Measurements from ENCODE around the gene MTMR12. TPM values are rescaled to one million over a fixed set of nuclear protein-coding genes. Genes with fewer than 3 reads are reported as not detected.
"Not testable (repeated sequence)": the region's sequence is repeated elsewhere in the genome, so short reads cannot be mapped to it uniquely, and the experiment has no call there.

Gene MTMR12
- total and polyA plus RNA-seq, 2 of the 8 experiments (the other 6 are each of a cell fraction or from before 2014, with no cell fraction given): 19.1 to 59.3 TPM

DNA sequence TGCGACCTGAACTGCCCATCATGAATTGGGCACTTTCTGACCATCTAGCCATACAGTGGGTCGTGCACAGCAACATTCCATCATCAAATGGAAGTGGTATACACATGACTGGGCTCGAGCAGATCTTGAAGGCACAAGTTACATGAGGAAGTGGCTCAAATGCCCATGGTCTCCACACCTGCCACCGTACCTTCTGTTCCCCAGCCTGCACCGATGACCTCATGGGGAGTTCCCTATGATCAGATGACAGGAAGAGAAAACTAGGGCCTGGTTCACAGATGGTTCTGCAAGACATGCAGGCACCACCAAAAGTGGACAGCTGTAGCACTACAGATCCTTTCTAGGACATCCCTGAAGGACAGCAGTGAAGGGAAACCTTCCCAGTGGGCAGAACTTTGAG is 21.8 kb downstream of the MTMR12 start (continued):
- TF ChIP-seq CHD1 (IDR thresholded peaks at IDR 0.05; ENCODE audit: low read depth, low read length) (no peak), CBX5 (IDR thresholded peaks at IDR 0.05; ENCODE audit: low read depth, low read length) (no peak)

- H3K4me1 ChIP-seq (replicated peaks in 1 of 4; ENCODE audit: control insufficient read depth in 3 of 4, insufficient read depth in 4 of 4, low read length in 3 of 4): peaks cover 4 to 18% (median 12%) of the 10 kb centered on the region in 4 experiments
- H3K4ac ChIP-seq (replicated peaks; ENCODE audit: insufficient read length, low read depth, low read length); H4K5ac ChIP-seq (ENCODE audit: insufficient read length, low read depth, low read length); H3K18ac ChIP-seq (ENCODE audit: extremely low read depth, low read length); FAIRE-seq; H2BK12ac ChIP-seq (ENCODE audit: low read depth, low read length); H3K56ac ChIP-seq (replicated peaks; ENCODE audit: insufficient read length, low read depth, low read length); H3K9me3 ChIP-seq (ENCODE audit: insufficient read depth in 2 of 2, low read depth in 1 of 2, low read length in 1 of 2); H2AFZ ChIP-seq (ENCODE audit: low read length); H3K23ac ChIP-seq (ENCODE audit: insufficient read length); H3K36me3 ChIP-seq (ENCODE audit: control insufficient read depth in 2 of 4, insufficient read depth in 4 of 4, low read length in 3 of 4); H3K4me2 ChIP-seq (ENCODE audit: insufficient read depth in 1 of 2, low read depth in 2 of 2, low read length in 2 of 2); H3K14ac ChIP-seq (ENCODE audit: insufficient read length); POLR2A ChIA-PET (ENCODE audit: partially characterized antibody); H2BK20ac ChIP-seq (ENCODE audit: low read length); H2BK5ac ChIP-seq (ENCODE audit: low read depth, low read length); H3K4me3 ChIP-seq (ENCODE audit: extremely low read depth in 1 of 4, insufficient read depth in 2 of 4, low read depth in 3 of 4, low read length in 4 of 4); DNase-seq (ENCODE audit: low read depth in 1 of 2, low spot score in 2 of 2); H2BK120ac ChIP-seq (replicated peaks; ENCODE audit: low read depth, low read length); H3K27ac ChIP-seq (ENCODE audit: low read depth, low read length); H3K23me2 ChIP-seq (ENCODE audit: low read depth, low read length); H4K8ac ChIP-seq (ENCODE audit: extremely low read depth, insufficient read depth, low read length); H2BK15ac ChIP-seq (ENCODE audit: low read length); H3K9ac ChIP-seq (replicated peaks in 1 of 4; ENCODE audit: extremely low read depth in 1 of 4, low read depth in 3 of 4, low read length in 3 of 4); H4K20me1 ChIP-seq (replicated peaks in 1 of 2; ENCODE audit: control insufficient read depth in 1 of 2, insufficient read depth in 2 of 2, low read length in 2 of 2); H4K91ac ChIP-seq (replicated peaks; ENCODE audit: insufficient read length, low read length); H2AK5ac ChIP-seq (ENCODE audit: low read depth, low read length); CTCF ChIA-PET (ENCODE audit: partially characterized antibody); H3K27me3 ChIP-seq (replicated peaks in 1 of 4; ENCODE audit: control insufficient read depth in 3 of 4, extremely low read depth in 1 of 4, insufficient read depth in 3 of 4, low read length in 3 of 4): not testable (repeated sequence)
- H3K79me1 ChIP-seq (ENCODE audit: low read depth, low read length): peaks cover 21% of the 10 kb centered on the region
- H3K79me2 ChIP-seq (ENCODE audit: control insufficient read depth in 1 of 2, insufficient read depth in 2 of 2, low read length in 2 of 2): peaks cover 7 to 96% of the 10 kb centered on the region in 2 experiments
- 91% methylated on average over 3 of the region's 3 CpGs; no CpG with 5 or more reads in 1 of the 2 experiments for WGBS, 2 experiments (ENCODE audit: extremely low coverage in 1 of 2, insufficient coverage in 1 of 2, insufficient read length in 1 of 2, insufficient replicate concordance in 2 of 2, low coverage in 1 of 2, low lambda C conversion rate in 2 of 2, missing lambda C conversion rate in 1 of 2)
Measured at GRCh38 chr5:32290501-32290900, 22.2 kb downstream of the MTMR12 start.

Measured in H1 (cell line).